Parathyroid adenoma (tissue), 2 donors: ENCODE results near the gene GRK2.

ENCODE experiments used
- H2AFZ ChIP-seq: fragments of 300-600 bp; sonication (generic); one replicate; pipeline ENCODE4 v1.7.0; 2017; ENCODE audit warnings: antibody characterized with exemption, mild to moderate bottlenecking
- H3K27ac ChIP-seq: fragments of 300-600 bp; sonication (generic); one replicate; pipeline ENCODE4 v1.7.0; 2017
- H3K27me3 ChIP-seq: fragments of 300-600 bp; sonication (generic); one replicate; pipeline ENCODE4 v1.7.0; 2017; ENCODE audit warnings: low read length; ENCODE audit not compliant: control insufficient read depth, insufficient read depth
- H3K36me3 ChIP-seq: fragments of 300-600 bp; sonication (generic); one replicate; pipeline ENCODE4 v1.7.0; 2017; ENCODE audit warnings: low read length; ENCODE audit not compliant: control insufficient read depth, insufficient read depth
- H3K4me1 ChIP-seq: fragments of 300-600 bp; sonication (generic); one replicate; pipeline ENCODE4 v1.7.0; 2017; ENCODE audit warnings: control low read depth
- H3K4me2 ChIP-seq: fragments of 300-600 bp; sonication (generic); one replicate; pipeline ENCODE4 v1.7.0; 2017; ENCODE audit warnings: low read length
- H3K4me3 ChIP-seq: fragments of 300-600 bp; sonication (generic); one replicate; pipeline ENCODE4 v1.7.0; 2017; ENCODE audit warnings: low read depth, low read length
- H3K79me2 ChIP-seq: fragments of 300-600 bp; sonication (generic); one replicate; pipeline ENCODE4 v1.7.0; 2017; ENCODE audit warnings: control low read depth
- H3K9ac ChIP-seq: fragments of 300-600 bp; sonication (generic); one replicate; pipeline ENCODE4 v1.7.0; 2017; ENCODE audit warnings: mild to moderate bottlenecking
- H3K9me3 ChIP-seq: fragments of 300-600 bp; sonication (generic); one replicate; pipeline ENCODE4 v1.7.0; 2017; ENCODE audit warnings: low read length; ENCODE audit not compliant: control insufficient read depth
- CTCF ChIP-seq: fragments of 300-600 bp; sonication (generic); IDR thresholded peaks from one replicate; pipeline ENCODE4 v1.7.0; 2017; ENCODE audit warnings: antibody characterized with exemption, mild to moderate bottlenecking
- donor health status: primary hyperparathyroidism.

The GRK2 gene

GRCh38 chr11:67262731-67263675, 3.3 kb upstream of the GRK2 start:
- Histone ChIP-seq H3K27ac (peak overlapping the region; percentile 19), H3K9me3 (no peaks in the 10 kb centered on the region), H3K4me3 (no peak overlapping the region), H3K4me1 (no peaks in the 10 kb centered on the region), H3K79me2 (peaks cover 13% of the 10 kb centered on the region), H2AFZ (peak overlapping the region; percentile 80), H3K9ac (no peak overlapping the region), H3K36me3 (no peaks in the 10 kb centered on the region), H3K27me3 (no peaks in the 10 kb centered on the region), H3K4me2 (no peak overlapping the region)
- TF ChIP-seq CTCF, result peak; percentile 71

GRCh38 chr11:67264260-67264659, 2.0 kb upstream of the GRK2 start:
- Histone ChIP-seq H3K4me1 (no peaks in the 10 kb centered on the region), H3K27me3 (no peaks in the 10 kb centered on the region), H3K9me3 (no peaks in the 10 kb centered on the region), H3K27ac (no peak overlapping the region), H3K4me3 (no peak overlapping the region), H2AFZ (no peak overlapping the region), H3K9ac (no peak overlapping the region), H3K4me2 (no peak overlapping the region), H3K79me2 (peaks cover 21% of the 10 kb centered on the region), H3K36me3 (no peaks in the 10 kb centered on the region)
- no peak for TF ChIP-seq CTCF

- Histone ChIP-seq H3K27ac (no peak overlapping the region), H3K36me3 (no peaks in the 10 kb centered on the region), H3K27me3 (no peaks in the 10 kb centered on the region), H3K4me2 (no peak overlapping the region), H2AFZ (no peak overlapping the region), H3K79me2 (peaks cover 21% of the 10 kb centered on the region), H3K4me3 (no peak overlapping the region), H3K9ac (no peak overlapping the region), H3K4me1 (no peaks in the 10 kb centered on the region), H3K9me3 (no peaks in the 10 kb centered on the region)
- TF ChIP-seq CTCF, result no peak
Observed at GRCh38 chr11:67264877-67265632, 1.2 kb upstream of the GRK2 start.

- H3K4me1 ChIP-seq, result no peaks in the 10 kb centered on the region
- H3K27ac ChIP-seq, result peak overlapping the region; percentile 57
- peak overlapping the region; percentile 94 for H2AFZ ChIP-seq
- H3K36me3 ChIP-seq, result no peaks in the 10 kb centered on the region
- H3K4me3 ChIP-seq, result no peak overlapping the region
- no peaks in the 10 kb centered on the region for H3K27me3 ChIP-seq
- TF ChIP-seq CTCF, result peak; percentile 49
- H3K9me3 ChIP-seq, result no peaks in the 10 kb centered on the region
- H3K4me2 ChIP-seq, result peak overlapping the region; percentile 38
- no peak overlapping the region for H3K9ac ChIP-seq
- H3K79me2 ChIP-seq, result peaks cover 21% of the 10 kb centered on the region
Observed at GRCh38 chr11:67265633-67266448, 432 bp upstream of the GRK2 start.
